ENCODE data around the gene CRTC3.

The CRTC3 gene

DNA sequence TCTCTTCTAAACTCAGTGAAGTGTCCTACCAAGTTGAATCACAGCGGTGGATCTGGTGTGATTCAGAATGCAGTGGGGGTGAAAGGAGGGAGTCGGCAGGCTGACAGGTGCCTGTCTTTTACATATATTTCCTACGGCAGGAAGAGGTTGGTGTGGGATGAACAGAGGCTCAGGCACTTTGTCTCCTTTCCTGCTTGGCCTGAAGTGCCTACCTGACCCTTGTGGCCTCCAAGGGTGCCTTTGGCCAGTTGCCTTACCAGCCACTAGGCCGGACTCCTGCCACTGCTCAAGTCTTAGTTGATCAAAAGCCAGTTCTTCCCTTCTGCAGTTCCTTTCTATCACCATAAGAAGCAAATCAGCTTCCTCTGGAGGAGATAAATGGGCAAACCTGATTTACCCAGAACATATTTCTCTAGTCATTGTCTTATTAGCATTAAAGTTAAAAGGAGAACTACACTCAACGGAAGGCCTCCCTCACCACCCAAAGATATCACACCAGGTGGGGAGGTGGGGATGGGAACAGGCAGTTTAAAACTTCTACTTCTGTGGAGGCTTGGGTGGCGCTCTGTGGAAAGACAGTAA lies 52.1 kb downstream of the CRTC3 start:
- Histone ChIP-seq H3K9me2 (replicated peaks; ENCODE audit: low read depth, low read length) (no peaks in the 10 kb centered on the region), H2AFZ (ENCODE audit: low read length) (no peak overlapping the region), H4K20me1 (ENCODE audit: insufficient read depth, low read length, poor library complexity, severe bottlenecking) (no peaks in the 10 kb centered on the region), H3K4me3 (ENCODE audit: low read length, poor library complexity, severe bottlenecking) (no peak overlapping the region), H3F3A (ENCODE audit: low read depth) (no peaks in the 10 kb centered on the region), H3K79me2 (ENCODE audit: insufficient read depth, low read length) (peaks cover 22% of the 10 kb centered on the region), H3K9me3 (ENCODE audit: insufficient read depth, low read depth, low read length) (no peaks in the 10 kb centered on the region), H3K9ac (ENCODE audit: low read depth, low read length, poor library complexity, severe bottlenecking) (no peak overlapping the region), H3K27me3 (ENCODE audit: insufficient read depth, low read length, poor library complexity, severe bottlenecking) (no peaks in the 10 kb centered on the region), H3K36me3 (ENCODE audit: insufficient read depth, low read length) (no peaks in the 10 kb centered on the region; the same call in 1 of the 2 replicates), H3K4me1 (ENCODE audit: insufficient read depth, low read length, poor library complexity, severe bottlenecking) (peaks cover 9% of the 10 kb centered on the region), H3K4me2 (ENCODE audit: low read depth, low read length, poor library complexity, severe bottlenecking) (no peak overlapping the region)
- TF ChIP-seq, protein P1, sequence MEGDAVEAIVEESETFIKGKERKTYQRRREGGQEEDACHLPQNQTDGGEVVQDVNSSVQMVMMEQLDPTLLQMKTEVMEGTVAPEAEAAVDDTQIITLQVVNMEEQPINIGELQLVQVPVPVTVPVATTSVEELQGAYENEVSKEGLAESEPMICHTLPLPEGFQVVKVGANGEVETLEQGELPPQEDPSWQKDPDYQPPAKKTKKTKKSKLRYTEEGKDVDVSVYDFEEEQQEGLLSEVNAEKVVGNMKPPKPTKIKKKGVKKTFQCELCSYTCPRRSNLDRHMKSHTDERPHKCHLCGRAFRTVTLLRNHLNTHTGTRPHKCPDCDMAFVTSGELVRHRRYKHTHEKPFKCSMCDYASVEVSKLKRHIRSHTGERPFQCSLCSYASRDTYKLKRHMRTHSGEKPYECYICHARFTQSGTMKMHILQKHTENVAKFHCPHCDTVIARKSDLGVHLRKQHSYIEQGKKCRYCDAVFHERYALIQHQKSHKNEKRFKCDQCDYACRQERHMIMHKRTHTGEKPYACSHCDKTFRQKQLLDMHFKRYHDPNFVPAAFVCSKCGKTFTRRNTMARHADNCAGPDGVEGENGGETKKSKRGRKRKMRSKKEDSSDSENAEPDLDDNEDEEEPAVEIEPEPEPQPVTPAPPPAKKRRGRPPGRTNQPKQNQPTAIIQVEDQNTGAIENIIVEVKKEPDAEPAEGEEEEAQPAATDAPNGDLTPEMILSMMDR (conservative IDR thresholded peaks at IDR 0.05; ENCODE audit: low read length) = no peak
- TF ChIP-seq EZH2phosphoT487 (IDR thresholded peaks at IDR 0.05; ENCODE audit: borderline replicate concordance) = no peak

DNA sequence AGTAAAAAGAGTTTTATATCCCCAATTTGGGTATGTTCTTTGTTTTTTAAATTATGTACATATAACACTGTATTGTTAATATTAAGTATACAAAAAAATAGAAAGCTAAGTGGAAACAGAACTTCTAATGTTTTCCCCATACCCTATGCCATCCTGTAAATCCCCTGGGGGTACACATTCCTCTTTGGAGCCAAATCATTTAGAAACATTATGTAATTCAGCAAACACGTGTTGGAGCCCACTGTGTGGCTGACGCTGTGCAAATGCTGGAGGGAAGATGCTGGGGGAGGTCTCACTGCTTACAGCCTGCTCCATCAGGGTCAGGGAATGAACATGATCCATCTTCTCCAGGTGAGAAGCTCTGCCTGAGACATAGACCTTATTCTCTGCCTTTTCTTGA lies 52.8 kb downstream of the CRTC3 start:
- Histone ChIP-seq H3K36me3 (ENCODE audit: insufficient read depth, low read length) (no peaks in the 10 kb centered on the region; the same call in 1 of the 2 replicates), H3K79me2 (ENCODE audit: insufficient read depth, low read length) (peaks cover 26% of the 10 kb centered on the region), H4K20me1 (ENCODE audit: insufficient read depth, low read length, poor library complexity, severe bottlenecking) (no peaks in the 10 kb centered on the region), H3K27me3 (ENCODE audit: insufficient read depth, low read length, poor library complexity, severe bottlenecking) (no peaks in the 10 kb centered on the region), H3F3A (ENCODE audit: low read depth) (no peaks in the 10 kb centered on the region), H3K9ac (ENCODE audit: low read depth, low read length, poor library complexity, severe bottlenecking) (no peak overlapping the region), H2AFZ (ENCODE audit: low read length) (no peak overlapping the region), H3K4me3 (ENCODE audit: low read length, poor library complexity, severe bottlenecking) (no peak overlapping the region), H3K4me2 (ENCODE audit: low read depth, low read length, poor library complexity, severe bottlenecking) (no peak overlapping the region), H3K9me2 (replicated peaks; ENCODE audit: low read depth, low read length) (no peaks in the 10 kb centered on the region), H3K4me1 (ENCODE audit: insufficient read depth, low read length, poor library complexity, severe bottlenecking) (peaks cover 9% of the 10 kb centered on the region), H3K9me3 (ENCODE audit: insufficient read depth, low read depth, low read length) (no peaks in the 10 kb centered on the region)
- TF ChIP-seq, protein P1 (conservative IDR thresholded peaks at IDR 0.05; ENCODE audit: low read length) = no peak
- no peak for TF ChIP-seq EZH2phosphoT487 (IDR thresholded peaks at IDR 0.05; ENCODE audit: borderline replicate concordance)

DNA sequence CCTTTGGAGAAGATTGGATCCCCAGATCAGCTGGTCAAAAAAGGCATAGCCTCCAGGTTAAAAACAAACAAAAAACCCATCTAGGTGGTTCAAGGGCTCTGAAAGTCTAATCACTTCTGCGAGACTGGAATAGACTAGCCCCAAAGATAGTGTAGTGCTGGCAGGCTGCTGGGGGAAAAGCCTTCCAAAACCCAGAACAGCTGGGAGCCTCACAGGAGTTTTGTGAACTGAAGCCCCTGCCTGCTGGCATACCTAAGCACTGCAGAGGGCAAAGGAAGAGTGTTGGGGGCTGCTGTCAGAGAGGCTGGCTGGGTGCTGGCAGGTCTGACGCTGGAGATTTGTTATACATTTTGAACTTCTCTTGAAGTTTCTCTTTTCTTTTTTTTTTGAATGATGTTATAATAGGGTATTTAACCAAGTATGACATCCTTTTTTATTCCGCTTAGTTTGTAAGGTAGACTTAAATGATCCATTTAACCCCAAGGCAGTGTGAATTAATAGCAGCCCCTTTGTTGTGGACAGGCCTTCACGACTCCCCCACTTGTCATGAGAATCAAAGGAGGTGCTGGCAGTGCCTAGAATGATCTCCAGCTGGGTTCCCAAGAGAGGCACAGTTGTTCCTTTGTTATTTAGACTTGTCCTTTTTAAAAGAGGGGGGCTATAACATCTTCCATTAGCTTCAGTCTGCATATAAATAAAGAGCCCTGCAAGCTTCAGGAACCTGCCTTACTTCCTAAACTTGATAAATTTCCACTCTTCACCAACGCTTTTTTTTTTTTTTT lies 53.9 kb downstream of the CRTC3 start:
- TF ChIP-seq EZH2phosphoT487 (IDR thresholded peaks at IDR 0.05; ENCODE audit: borderline replicate concordance) = no peak
- TF ChIP-seq, protein P1 (conservative IDR thresholded peaks at IDR 0.05; ENCODE audit: low read length) = no peak
- H3K4me1 ChIP-seq (ENCODE audit: insufficient read depth, low read length, poor library complexity, severe bottlenecking) = peaks cover 9% of the 10 kb centered on the region
- H3K36me3 ChIP-seq (ENCODE audit: insufficient read depth, low read length) = no peaks in the 10 kb centered on the region; the same call in 1 of the 2 replicates
- H3K4me3 ChIP-seq (ENCODE audit: low read length, poor library complexity, severe bottlenecking) = no peak overlapping the region
- H3K9me3 ChIP-seq (ENCODE audit: insufficient read depth, low read depth, low read length) = no peaks in the 10 kb centered on the region
- H2AFZ ChIP-seq (ENCODE audit: low read length) = no peak overlapping the region
- no peaks in the 10 kb centered on the region for H3K27me3 ChIP-seq (ENCODE audit: insufficient read depth, low read length, poor library complexity, severe bottlenecking)
- no peaks in the 10 kb centered on the region for H4K20me1 ChIP-seq (ENCODE audit: insufficient read depth, low read length, poor library complexity, severe bottlenecking)
- H3K9ac ChIP-seq (ENCODE audit: low read depth, low read length, poor library complexity, severe bottlenecking) = no peak overlapping the region
- no peaks in the 10 kb centered on the region for H3K9me2 ChIP-seq (replicated peaks; ENCODE audit: low read depth, low read length)
- no peaks in the 10 kb centered on the region for H3F3A ChIP-seq (ENCODE audit: low read depth)
- peaks cover 31% of the 10 kb centered on the region for H3K79me2 ChIP-seq (ENCODE audit: insufficient read depth, low read length)
- no peak overlapping the region for H3K4me2 ChIP-seq (ENCODE audit: low read depth, low read length, poor library complexity, severe bottlenecking)
